ENCODE data around the gene ADGRG7.

The ADGRG7 gene

DNA sequence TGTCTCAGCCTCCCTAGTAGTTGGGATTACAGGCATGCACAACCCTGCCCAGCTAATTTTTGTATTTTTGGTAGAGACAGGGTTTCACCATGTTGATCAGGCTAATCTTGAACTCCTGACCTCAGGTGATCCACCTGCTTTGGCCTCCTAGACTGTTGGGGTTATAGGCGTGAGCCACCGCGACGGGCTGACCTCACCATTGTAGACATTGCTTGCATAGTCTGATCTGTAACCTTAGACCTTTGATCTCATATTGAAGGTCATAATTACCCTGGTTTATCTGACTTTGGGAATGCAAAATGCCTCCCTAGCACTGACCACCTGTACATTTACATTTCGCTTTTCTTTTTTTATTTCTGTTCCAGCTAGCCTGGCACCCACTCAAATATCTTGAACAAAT is 31.2 kb downstream of the ADGRG7 start:
- H3K4me3 ChIP-seq (replicated peaks in 1 of 2; ENCODE audit: low read depth in 2 of 2, low read length in 2 of 2), result no peak overlapping the region
- TF ChIP-seq, protein P1, sequence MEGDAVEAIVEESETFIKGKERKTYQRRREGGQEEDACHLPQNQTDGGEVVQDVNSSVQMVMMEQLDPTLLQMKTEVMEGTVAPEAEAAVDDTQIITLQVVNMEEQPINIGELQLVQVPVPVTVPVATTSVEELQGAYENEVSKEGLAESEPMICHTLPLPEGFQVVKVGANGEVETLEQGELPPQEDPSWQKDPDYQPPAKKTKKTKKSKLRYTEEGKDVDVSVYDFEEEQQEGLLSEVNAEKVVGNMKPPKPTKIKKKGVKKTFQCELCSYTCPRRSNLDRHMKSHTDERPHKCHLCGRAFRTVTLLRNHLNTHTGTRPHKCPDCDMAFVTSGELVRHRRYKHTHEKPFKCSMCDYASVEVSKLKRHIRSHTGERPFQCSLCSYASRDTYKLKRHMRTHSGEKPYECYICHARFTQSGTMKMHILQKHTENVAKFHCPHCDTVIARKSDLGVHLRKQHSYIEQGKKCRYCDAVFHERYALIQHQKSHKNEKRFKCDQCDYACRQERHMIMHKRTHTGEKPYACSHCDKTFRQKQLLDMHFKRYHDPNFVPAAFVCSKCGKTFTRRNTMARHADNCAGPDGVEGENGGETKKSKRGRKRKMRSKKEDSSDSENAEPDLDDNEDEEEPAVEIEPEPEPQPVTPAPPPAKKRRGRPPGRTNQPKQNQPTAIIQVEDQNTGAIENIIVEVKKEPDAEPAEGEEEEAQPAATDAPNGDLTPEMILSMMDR (IDR thresholded peaks at IDR 0.05; ENCODE audit: low read depth, low read length), result no peak
- DNase-seq (ENCODE audit: low read depth in 2 of 2), result no peak

DNA sequence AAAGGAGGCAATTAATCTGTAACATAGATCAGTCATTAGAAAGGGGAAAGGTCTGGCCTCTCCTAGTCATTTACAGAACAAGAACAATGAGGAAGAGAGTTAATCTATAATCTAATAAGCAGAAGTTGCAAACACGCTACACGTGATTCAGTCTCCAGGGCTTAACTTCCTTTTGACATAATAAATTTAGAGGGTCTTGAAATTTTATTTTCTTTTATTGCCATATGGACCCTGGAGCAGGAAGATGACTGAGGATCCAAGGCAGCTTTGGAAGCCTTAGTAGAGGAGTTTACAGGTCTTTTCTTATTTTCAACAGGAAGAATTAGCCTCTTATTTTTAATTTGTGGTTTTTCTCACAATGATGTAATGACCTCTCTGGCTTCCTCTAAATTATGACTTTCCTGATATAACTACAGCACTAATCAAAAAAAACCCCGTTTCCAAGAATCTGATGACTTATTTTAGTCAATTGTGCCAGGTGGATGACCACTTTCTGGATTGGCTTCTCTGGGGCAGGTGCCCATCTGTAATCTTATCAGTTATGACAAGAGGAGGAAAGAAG is 32.2 kb downstream of the ADGRG7 start:
- no peak overlapping the region for H3K4me3 ChIP-seq (replicated peaks in 1 of 2; ENCODE audit: low read depth in 2 of 2, low read length in 2 of 2)
- TF ChIP-seq, protein P1 (IDR thresholded peaks at IDR 0.05; ENCODE audit: low read depth, low read length), result no peak
- no peak for DNase-seq (ENCODE audit: low read depth in 2 of 2)

DNA sequence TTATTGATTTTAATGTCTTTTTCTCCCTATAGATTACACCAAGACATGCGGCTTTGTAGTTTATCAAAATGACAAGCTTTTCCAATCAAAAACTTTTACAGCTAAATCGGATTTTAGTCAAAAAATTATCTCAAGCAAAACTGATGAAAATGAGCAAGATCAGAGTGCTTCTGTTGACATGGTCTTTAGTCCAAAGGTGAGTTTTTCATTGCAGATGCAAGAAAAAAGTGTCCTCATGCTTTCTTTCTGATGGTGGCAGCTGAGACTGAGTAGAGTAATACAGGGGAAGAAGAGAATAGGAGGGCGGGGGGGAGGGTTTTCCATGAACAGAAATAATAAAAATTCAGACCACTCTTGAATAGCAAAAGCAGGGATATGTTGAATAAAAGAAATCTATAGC is 36.5 kb downstream of the ADGRG7 start:
- DNase-seq (ENCODE audit: low read depth in 2 of 2), result no peak
- no peak overlapping the region for H3K4me3 ChIP-seq (replicated peaks in 1 of 2; ENCODE audit: low read depth in 2 of 2, low read length in 2 of 2)
- TF ChIP-seq, protein P1 (IDR thresholded peaks at IDR 0.05; ENCODE audit: low read depth, low read length), result no peak

DNA sequence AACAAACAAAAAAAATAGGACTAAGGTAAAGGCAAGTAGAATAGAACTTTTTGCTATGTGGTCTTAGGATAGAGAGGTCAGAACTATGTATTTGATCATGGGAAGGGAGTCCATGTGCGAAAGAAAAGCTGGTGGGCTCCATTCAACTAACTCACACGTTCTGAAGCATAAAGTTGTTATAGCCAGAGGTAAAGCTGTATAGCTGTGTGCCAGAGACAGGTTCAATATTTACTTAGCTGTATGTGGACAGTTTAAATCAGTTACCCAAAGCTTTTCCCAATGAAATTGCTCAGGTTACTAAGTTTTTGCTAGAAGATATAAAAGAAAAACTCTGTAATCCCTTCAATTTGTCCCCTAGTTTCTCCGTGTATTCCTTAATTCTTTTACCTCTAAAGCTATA is 37.8 kb downstream of the ADGRG7 start:
- H3K4me3 ChIP-seq (replicated peaks in 1 of 2; ENCODE audit: low read depth in 2 of 2, low read length in 2 of 2), result no peak overlapping the region
- DNase-seq (ENCODE audit: low read depth in 2 of 2), result no peak
- TF ChIP-seq, protein P1 (IDR thresholded peaks at IDR 0.05; ENCODE audit: low read depth, low read length), result no peak

DNA sequence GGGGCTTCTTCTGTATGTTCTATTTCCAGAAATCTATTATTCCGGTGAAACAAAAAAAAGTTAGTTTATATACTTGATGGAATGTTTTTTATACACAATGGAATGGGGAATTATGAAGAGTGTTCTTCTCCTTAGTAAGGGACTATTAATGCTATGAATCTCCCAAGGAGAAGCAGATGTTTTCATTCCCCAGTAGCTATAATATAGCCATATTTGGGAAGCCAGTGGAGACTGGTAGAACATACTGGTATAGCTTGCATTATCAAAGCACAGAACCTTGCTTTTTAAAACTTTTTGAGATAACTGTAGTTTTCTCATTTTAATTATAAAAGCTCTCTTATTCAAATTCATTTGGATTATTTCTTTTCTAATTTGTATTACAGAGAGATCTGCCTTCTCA is 38.3 kb downstream of the ADGRG7 start:
- DNase-seq (ENCODE audit: low read depth in 2 of 2), result no peak
- TF ChIP-seq, protein P1 (IDR thresholded peaks at IDR 0.05; ENCODE audit: low read depth, low read length), result no peak
- H3K4me3 ChIP-seq (replicated peaks in 1 of 2; ENCODE audit: low read depth in 2 of 2, low read length in 2 of 2), result no peak overlapping the region

DNA sequence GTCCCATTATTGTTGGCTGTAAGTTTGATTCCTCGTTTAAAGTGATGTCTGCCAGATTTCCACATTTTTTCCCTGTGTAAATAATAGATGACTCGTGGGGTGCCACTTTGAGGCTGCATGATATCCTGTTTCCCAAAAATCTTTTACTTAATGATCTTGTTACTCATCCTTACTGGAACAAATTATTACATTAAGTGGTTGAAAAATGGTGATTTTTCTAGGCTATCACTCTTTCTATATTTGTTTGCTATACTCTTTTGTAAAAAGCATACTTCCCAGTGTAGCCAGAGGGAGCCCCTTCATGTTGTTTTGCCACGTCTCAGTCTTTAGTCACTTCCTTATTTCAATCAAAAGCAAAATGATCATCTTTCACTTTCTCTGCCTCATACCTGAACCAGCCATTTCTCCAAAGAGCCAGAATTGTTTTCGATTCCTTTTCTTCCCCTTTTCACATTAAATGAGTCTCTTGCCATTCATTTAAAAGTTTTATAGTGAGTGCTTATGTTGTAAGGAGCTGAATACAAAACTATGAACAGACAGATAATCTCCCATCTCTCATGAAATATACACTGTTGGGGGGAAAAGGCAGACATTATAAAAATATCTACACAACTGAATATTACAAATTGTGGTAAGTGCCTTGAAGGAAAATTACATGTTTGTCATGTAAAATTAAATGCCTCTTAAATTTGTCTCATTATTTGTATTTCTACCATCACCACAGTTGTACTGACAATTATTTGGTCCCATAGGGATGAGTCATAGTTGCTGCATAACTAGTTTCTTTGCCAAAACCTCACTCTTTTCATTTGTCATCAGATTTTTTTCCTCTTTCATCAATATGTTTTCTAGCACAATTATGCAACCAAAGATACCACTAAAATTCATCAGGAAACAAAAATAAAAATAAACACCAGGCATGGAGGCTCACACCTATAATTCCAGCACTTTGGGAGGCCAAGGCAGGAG is 41.5 kb downstream of the ADGRG7 start:
- TF ChIP-seq, protein P1 (IDR thresholded peaks at IDR 0.05; ENCODE audit: low read depth, low read length), result no peak
- peak; percentile 50 to 85 for DNase-seq (ENCODE audit: low read depth in 2 of 2)
- H3K4me3 ChIP-seq (replicated peaks in 1 of 2; ENCODE audit: low read depth in 2 of 2, low read length in 2 of 2), result no peak overlapping the region

All from cardiac fibroblast (primary cell).